GM19239 (cell line): Measurements from ENCODE around the gene ABHD10.

Experiments used
- DNase-seq: peaks from one replicate; pipeline ENCODE4 v3.0.0; 2011; ENCODE audit warnings: low spot score; ENCODE audit not compliant: insufficient read length
- FAIRE-seq: peaks from 2 replicates; lab custom pipeline; 2011; peaks lifted over from hg19 to GRCh38; lab: Jason Lieb, UNC

The ABHD10 gene

DNA sequence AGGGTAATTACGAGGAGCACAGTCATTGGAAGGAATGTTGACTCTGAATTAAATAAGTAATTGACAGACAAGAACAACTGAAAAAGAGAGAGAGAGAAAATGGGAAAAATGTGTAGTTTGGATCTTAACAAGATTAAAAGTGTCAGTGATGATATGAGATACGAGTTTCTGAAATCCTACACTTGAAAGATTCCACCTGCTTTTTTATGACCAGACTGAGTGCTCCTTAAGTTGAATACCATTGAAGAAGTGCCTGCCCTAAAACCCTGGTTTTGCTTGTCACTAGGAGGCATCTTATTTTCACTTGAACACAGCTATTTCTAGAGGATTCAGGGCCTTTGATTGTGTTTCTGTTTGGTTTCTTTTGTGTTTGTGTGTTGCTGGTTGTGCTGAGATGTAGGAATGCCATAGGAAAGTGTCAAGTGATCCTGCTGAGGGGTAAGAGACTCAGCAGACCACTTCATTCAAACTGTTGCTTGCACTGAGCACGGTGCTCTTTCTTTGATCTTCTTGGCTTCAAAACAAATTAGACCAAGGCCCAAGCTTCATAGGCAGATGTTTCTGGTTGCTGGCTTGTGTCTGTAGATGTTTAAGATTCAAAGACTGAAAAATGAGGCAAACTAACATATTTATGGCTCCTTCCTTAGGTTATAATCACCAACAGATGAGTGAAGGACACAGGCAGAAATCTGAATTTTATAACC lies 17.2 kb upstream of the ABHD10 start:
- FAIRE-seq (no peak), DNase-seq (no peak)

DNA sequence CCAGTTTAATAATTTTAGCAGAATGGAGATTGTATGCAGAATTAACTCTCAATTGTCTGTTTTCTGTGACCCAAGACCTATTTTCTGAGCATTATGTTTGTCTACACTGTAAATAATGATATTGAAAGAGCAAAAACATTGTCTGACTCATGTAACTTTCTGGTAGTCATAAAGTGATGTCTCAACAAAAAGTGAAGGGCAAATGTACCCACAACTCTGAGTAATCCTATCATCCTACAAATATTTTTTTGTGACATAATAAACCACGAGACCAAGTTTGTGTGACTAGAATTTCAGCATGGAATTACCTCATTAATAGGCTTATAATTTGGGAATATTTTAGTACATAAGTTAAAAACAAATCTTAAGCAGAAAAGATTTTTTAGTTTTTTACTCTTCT lies 15.4 kb upstream of the ABHD10 start:
- FAIRE-seq = no peak
- no peak for DNase-seq

DNA sequence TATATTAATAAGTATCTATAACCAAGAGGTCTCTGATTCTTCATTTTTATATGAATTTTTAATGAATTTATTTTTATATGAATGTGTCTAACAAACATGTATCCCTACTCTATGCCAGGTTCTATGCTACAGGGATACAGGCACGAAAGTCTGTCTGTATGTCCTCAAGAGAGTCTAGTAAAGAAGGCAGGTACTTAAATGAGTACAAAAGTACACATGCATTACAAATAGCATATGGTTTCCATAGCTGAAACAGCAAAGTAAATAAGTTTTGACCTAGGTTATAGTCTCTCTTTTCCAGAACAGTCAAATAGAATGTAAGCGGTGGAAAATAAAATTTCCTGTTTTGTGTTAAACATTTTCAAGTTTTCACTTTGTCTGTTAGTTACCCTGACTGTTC lies 13.3 kb upstream of the ABHD10 start:
- DNase-seq = no peak
- FAIRE-seq = no peak

DNA sequence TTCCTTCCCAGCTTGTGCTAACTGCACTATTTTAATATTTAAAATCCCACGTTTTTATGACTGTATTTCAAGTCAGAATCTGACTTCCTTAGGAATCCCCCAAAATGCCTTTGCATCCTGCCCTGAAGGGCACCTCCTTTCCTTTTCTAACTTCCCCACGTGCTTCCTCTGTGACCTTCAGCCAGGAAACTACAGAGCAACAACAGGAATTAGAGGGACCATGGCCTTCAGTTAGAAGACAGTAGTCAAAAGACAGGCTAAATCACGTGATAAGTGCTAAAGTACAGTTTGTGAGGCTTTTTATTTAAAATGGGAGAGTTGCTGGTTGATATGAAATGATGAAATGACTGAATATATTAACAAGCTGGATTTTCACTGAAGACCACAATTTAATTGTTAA lies 11.8 kb upstream of the ABHD10 start:
- DNase-seq (no peak), FAIRE-seq (no peak)

DNA sequence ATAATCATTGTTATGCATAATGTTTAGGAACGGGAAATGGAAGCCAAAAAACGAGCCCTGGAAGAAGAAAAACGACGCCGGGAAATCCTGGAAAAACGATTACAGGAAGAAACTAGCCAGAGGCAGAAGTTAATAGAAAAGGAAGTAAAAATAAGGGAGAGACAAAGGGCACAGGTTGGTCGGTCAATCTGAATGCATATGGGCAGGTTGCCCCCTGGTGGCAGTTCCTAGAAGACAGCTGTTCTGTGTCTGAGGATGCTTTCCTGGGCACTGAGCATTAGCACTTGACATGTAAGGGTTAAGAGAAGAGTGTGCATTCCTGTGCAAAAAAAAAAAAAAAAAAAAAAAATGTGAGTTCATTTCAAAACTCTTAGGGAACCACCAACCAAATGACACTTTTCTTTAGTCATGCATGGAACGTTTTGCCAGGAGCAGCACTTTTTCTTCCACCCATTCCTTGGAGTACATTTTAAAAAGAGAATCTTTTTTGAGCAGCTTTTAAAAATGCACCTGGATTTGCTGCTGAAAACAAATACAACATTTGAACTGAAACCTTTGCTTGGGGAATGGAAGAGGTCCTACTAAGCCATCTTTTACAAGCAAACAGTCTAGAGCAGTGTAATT lies 11.1 kb upstream of the ABHD10 start:
- FAIRE-seq = peak; percentile 95
- DNase-seq = peak; percentile 4

DNA sequence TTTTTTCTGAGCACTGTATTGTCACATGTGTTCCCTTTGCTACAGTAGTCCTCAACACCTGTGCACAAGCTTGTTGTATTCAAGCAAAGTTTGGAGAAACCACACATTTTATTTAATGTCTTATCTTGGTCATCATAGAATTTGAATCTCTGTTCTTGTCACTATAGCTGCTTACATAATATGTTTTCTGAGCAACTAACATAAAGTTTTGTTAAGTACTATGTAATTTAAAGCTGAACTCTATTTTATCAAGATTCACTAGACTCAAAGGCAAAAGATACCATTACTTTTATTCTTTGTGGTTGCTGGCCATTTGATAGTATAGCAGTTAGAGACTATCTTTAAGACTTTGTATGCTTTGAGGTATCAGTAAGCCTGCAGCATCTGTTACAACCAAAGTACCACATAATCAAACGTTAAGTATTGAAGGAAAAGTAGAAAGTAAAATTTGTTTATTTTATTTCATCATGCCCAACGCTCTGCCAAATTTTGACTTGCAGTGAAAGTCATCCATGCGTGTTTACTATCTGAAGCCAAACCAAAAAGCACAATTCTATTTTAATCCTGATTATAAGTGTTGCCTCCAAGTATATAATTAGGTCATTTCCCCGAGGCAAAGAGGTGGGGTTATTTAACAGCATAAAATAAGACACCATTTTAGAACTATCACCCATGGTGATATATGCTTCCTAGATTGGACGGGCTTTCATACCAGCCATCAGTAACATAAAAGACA lies 10.3 kb upstream of the ABHD10 start:
- FAIRE-seq = no peak
- no peak for DNase-seq

DNA sequence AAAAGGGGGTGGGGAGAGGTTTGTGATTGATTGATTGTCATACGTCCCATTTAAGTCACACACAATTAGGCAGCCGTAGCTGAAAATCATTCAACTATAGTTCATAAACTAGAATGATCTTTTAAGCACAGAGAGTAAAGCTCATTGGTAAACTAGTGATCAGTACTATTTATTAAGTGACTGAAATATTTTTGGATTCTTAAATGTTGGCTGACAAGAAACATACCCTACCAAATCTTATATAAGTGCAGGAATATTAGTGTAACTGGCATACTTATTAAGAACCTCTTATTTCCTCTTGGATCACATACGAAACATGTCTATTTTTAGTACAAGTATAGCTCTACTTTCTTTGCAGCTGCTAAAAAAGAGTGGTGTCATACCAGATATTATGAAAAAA lies 8.4 kb upstream of the ABHD10 start:
- DNase-seq = no peak
- no peak for FAIRE-seq

DNA sequence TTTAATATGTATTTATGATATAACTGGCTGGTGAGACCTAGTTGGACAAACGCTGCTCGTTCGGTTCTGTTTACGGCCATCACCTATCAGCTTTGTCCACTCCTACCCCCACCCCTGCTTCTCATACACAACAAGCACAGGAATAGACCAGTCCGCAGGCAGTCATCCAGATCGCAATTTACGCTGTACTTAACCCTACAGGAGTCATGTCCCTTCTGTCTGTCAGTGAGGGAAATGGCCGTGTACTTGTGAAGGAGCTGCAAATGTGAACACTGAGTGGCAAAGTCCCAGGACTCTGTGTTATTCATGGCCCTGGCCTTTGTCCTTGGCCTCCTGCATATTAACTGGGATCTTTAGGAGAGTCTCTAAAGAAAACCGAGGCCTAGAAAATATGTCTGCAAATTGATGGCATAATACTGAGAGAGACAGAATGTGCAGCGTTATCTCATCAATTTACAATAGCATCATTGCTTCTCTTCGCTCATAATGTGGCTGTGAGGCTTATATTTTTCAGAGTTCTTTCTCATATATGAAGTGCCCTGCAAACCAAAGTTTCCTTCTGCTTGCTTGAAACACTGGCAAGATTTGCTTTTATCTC lies 7.2 kb upstream of the ABHD10 start:
- DNase-seq (no peak), FAIRE-seq (no peak)

DNA sequence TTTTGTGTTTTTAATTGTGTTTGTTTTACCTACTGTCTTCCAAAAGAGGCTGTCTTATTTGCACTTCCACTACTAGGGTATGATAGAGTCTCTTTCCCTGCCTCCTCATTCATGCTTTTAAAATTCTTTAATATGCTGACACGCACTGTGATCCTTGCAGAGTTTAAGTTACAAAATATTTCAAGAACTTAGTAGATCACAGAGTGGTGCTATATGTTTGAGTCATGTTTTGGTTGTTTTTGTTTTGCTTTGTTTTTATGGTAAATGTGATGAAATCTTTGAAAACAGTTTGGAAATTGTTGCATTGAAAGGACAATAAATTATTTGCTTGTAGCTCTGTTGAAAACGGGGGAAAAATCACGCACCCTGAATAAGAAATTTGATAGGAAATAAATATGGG lies 5.9 kb upstream of the ABHD10 start:
- DNase-seq (no peak), FAIRE-seq (no peak)

DNA sequence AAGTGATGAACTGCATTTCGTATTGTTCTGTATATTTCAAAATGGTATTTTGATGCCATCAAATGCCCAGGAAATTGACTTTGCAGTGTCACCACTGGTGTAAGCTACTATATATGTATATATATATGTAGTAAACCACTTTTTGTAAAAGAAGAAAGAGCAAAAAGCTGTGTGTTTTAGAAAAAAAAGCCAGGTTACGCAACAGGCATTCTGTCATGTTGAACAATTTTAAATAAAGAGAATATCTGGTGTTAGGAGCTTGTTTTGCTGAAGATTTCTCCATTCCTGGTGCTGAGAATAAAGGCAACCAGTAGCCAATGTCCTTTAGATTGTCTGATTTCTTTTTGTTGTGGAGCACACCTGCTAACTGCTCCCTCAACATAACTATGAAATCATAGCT lies 3.7 kb upstream of the ABHD10 start:
- DNase-seq (no peak), FAIRE-seq (no peak)

DNA sequence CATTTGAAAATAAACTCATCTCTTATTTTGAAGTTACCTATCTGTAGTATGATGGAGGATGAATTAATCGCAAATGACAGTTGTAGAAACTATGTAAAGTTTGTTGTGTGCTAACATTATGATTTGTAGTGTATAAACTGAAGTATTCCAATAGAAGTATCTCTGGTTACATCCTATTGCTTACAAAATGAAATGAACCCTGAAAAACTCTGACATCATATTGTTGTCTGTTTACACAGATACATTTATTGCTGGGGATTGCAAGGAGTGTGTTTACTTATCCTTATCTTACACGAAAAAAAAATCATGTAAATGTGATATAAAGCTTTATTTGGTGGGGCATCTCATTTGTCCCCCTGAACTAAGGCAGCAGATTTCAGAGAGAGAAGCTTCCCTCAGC lies 2.6 kb upstream of the ABHD10 start:
- DNase-seq (no peak), FAIRE-seq (peak; percentile 54)

DNA sequence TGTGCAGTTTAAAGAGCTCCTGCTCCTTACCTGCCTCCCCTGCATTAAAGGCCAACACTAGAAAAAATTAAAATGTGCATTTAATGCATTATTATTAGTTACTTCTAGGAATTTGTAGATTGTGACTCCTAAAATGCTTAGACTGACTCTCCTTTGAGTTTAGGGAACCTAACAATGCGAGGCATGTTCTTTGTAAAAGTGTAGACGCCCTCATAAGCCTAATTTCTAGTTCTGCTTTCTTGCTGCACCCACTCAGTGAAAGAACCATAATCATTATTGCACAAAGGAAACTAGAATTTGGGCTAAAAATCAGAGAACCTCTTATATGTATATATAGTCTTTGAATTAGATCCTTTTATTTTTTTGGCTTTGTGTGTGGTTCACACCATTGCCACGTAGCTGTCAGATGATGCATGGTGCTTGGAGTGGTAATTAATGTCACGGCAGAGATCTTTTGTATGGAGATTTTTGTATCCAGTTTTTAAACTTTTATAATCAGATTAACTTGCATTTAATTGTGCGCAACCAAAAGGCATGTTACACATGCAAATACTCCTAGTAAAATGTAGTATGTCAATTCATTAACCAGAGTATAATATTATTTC lies 710 bp downstream of the ABHD10 start:
- FAIRE-seq (no peak), DNase-seq (no peak)

DNA sequence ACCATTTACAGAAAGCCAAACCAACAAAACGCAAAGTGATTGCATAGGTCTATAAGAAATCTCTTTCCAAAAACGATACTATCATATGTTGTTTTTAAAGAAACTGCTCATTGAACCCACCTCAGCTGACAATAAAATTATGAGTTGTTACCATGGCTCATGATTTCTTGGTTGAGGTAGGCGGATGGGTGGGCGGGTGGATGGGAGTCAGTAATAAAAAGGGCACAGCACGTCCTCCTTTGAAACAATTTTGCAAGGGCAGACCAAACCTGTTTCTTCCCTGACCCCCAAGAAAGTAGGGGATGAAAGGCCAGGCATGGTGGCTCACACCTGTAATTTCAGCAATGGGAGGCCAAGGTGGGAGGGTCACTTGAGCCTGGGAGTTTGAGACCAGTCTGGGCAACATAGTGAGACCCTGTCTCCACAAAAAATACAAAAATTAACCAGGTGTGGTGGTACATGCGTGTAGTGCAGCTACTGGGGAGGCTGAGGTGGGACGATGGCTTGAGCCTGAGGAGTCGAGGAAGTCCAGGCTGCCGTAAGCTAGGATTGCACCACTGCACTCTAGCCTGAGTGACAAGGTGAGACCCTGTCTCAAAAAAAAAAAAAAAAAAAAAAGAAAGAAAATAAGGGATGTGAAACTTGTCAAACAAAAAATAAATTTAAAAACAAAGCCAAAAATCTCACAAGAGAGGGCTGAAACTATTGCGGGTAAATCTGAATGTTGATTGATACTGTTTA lies 2.1 kb downstream of the ABHD10 start:
- DNase-seq (no peak), FAIRE-seq (peak; percentile 55)

DNA sequence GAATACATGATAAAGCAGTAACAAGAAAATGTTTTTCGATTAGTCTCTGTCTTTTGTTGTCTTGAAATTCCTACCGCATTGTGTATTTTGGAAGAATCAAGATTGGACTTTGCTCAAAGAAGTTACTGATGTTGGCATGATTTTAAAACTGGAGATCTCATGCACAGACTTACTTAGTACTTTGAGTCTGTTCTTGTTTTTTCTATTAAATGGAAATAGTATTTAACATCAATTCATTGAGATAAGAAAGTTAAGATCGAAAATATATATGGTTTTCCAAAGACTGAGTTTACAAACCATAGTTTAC lies 2.6 kb downstream of the ABHD10 start:
- DNase-seq = no peak
- no peak for FAIRE-seq

DNA sequence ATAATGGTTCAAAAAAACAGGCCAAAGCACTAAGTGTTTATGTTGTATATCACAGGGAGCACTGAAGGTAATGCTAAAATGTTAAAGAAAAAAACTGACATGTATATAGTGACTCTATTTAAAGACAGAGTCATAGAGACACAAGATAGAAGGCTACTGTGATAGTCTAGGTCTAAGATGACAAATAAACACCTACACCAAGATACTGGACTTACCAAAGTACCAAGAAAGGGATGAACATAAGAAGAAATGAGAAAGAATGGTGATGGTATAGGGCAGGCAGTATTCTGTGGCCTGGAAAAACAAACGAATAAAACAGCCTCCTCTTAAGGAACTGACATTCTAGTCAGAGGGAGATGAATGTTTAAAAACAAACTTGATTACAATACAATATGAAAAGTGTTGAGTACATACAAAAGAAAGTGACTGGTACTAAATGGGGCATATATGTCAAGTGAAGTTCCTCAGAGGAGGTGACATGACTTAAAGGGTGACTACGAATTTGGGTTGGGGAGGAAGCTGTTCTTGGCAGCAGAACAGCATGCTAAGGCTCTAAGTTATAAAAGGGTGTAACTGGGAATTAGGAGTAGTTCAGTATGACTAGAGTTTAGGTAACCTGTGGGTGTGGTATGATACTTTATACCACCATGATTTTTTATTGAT lies 5.9 kb downstream of the ABHD10 start:
- no peak for FAIRE-seq
- no peak for DNase-seq

DNA sequence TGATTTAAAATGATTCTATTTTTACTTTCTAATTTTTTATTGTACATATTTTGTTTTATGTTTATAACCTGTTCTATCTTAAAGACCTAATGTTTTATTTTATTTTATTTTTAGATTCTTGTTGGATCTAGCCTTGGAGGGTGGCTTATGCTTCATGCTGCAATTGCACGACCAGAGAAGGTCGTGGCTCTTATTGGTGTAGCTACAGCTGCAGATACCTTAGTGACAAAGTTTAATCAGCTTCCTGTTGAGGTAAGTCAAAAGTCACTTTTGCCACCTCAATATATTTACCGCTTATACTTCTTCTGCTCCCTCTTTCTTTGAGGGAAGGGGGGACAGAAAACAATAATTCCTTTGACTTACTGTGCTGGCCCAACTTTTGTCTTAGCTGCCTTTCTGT lies 8.0 kb downstream of the ABHD10 start:
- FAIRE-seq (no peak), DNase-seq (no peak)

DNA sequence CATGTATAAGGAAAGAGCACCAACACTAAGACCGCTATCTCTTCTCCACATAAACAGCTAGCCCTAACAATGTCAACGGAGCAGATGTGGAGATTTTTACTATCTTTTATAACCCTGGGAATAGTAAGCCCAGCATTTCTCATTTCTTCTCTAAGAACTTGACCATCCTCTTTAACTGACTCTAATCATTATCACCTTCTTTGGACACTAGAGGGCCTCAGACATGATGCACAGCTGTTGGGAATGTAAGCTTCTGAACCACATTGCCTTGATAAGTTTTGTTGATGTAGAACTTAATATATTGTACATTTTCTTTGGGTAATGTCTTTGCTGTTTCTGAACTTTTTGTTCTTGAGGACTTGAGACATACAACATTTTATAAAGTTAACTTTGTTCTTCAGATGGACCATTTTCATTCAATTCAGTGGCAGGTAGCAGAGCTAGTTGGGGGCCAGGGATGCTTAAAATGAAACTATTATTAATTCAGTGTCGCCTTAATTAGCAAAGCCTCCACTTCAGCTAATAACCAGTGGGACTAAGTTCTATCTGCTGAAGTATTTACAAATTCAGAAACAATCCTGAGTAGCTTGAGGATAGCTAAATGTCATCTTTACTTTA lies 10.3 kb downstream of the ABHD10 start:
- FAIRE-seq (peak; percentile 96), DNase-seq (no peak)

DNA sequence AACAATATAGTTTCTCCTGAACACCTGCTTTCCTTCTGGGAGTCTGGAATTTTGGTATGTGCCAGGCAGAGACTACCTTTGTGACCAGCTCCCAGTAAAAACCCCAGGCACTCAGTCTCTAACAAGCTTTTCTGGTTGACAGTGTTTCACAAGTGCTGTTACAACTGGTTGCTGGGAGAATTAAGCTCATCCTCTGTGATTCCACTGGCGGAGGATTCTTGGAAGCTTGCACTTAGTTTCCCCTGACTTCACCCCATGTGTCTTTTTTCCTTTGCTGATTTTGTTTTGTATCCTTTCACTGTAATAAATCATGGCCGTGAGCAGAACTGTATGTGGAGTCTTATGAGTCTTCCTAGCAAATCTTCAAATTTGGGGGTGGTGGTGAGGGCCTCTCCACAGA lies 14.2 kb downstream of the ABHD10 start:
- no peak for FAIRE-seq

More for the DNA sequence above, 14.2 kb downstream of the ABHD10 start:
- no peak for DNase-seq
